Naive thymus-derived CD4-positive, alpha-beta T cell (primary cell): ENCODE data around the gene MPP7. TPM values are rescaled to one million over a fixed set of nuclear protein-coding genes. Genes with fewer than 3 reads are reported as not detected.

Experiments
- ATAC-seq: fragments of 150-1000 bp; cut with Tn5 transposase; 2 replicates; pipeline ENCODE4 v1.10.0; 2021; ENCODE audit warnings: mild to moderate bottlenecking, moderate library complexity
- CTCF ChIA-PET: fragments of 350-600 bp; sonication (Branson Sonifier 250); formaldehyde crosslinking; loops from one replicate; lab custom pipeline; 2021; ENCODE audit warnings: antibody characterized with exemption; lab: Charles Lee
- POLR2A ChIA-PET: fragments of 350-600 bp; sonication (Branson Sonifier 250); formaldehyde crosslinking; loops from one replicate; lab custom pipeline; 2021; ENCODE audit warnings: antibody characterized with exemption, inconsistent platforms; lab: Charles Lee
- DNase-seq, 9 donors: peaks; one replicate each; pipeline versions ENCODE4 v3.0.0 to v3.0.0-alpha.2; 2020 to 2022; ENCODE audit warnings: mixed read lengths in 1 of 9
- H3K27ac ChIP-seq: one replicate; pipeline ENCODE4 v1.7.0; 2013; ENCODE audit warnings: mild to moderate bottlenecking, low read depth, low read length, moderate library complexity
- H3K27me3 ChIP-seq, 2 donors: one replicate each; pipeline ENCODE4 v1.7.0; 2013; ENCODE audit warnings: low read length in 2 of 2, mild to moderate bottlenecking in 2 of 2, moderate library complexity in 2 of 2; ENCODE audit not compliant: control insufficient read depth in 2 of 2, insufficient read depth in 2 of 2
- H3K36me3 ChIP-seq, 3 experiments: 1 replicate in 2 of 3; 2 replicates in 1 of 3; pipeline ENCODE4 v1.7.0; 2013; ENCODE audit warnings: low read length in 3 of 3, mild to moderate bottlenecking in 3 of 3, moderate library complexity in 1 of 3; ENCODE audit not compliant: insufficient read depth in 3 of 3, control insufficient read depth in 2 of 3
- H3K4me1 ChIP-seq, 2 donors: one replicate each; pipeline ENCODE4 v1.7.0; 2013; ENCODE audit warnings: low read length in 2 of 2, mild to moderate bottlenecking in 2 of 2, moderate library complexity in 1 of 2; ENCODE audit not compliant: control insufficient read depth in 2 of 2, insufficient read depth in 2 of 2
- H3K4me3 ChIP-seq: 2 replicates; pipeline ENCODE4 v1.7.0; 2013; ENCODE audit warnings: mild to moderate bottlenecking, low read length
- H3K9me3 ChIP-seq, 3 experiments: 1 replicate in 2 of 3; 2 replicates in 1 of 3; pipeline ENCODE4 v1.7.0; 2013; ENCODE audit warnings: low read length in 3 of 3; ENCODE audit not compliant: control insufficient read depth in 2 of 3
- H3K27ac Mint-ChIP-seq, 9 donors: one replicate each; pipeline ENCODE4 v1.8.0; 2020 to 2022; ENCODE audit warnings: mixed read lengths in 9 of 9, mild to moderate bottlenecking in 8 of 9, moderate library complexity in 5 of 9, inconsistent platforms in 2 of 9
- H3K27me3 Mint-ChIP-seq, 5 donors: one replicate each; pipeline ENCODE4 v1.8.0; 2021 to 2022; ENCODE audit warnings: mixed read lengths in 5 of 5, mild to moderate bottlenecking in 1 of 5
- H3K36me3 Mint-ChIP-seq, 5 donors: one replicate each; pipeline ENCODE4 v1.8.0; 2020 to 2022; ENCODE audit warnings: mixed read lengths in 5 of 5, mild to moderate bottlenecking in 3 of 5, inconsistent platforms in 1 of 5
- H3K4me1 Mint-ChIP-seq, 7 donors: one replicate each; pipeline ENCODE4 v1.8.0; 2020 to 2022; ENCODE audit warnings: mixed read lengths in 7 of 7, mild to moderate bottlenecking in 3 of 7, inconsistent platforms in 1 of 7
- H3K4me3 Mint-ChIP-seq, 10 donors: one replicate each; pipeline ENCODE4 v1.8.0; 2020 to 2022; ENCODE audit warnings: mild to moderate bottlenecking in 10 of 10, mixed read lengths in 10 of 10, moderate library complexity in 6 of 10, inconsistent platforms in 2 of 10
- H3K9me3 Mint-ChIP-seq, 11 donors: one replicate each; pipeline ENCODE4 v1.8.0; 2020 to 2022; ENCODE audit warnings: mixed read lengths in 11 of 11, mild to moderate bottlenecking in 4 of 11, inconsistent platforms in 1 of 11, moderate library complexity in 1 of 11
- intact Hi-C, 2 donors: fragments of 100-400 bp; cut with micrococcal nuclease; formaldehyde crosslinking; loops; one replicate each; pipeline ENCODE4 v1.15.1; 2023
- polyA plus RNA-seq, 2 donors: library from polyadenylated mRNA; unstranded; fragments of 300-500 nt; fragmentation: Illumina TruSeq; gene quantifications; one replicate each; pipeline ENCODE4 v1.2.3, GENCODE V29; 2021
- total RNA-seq, 6 experiments: library from RNA in 5 of 6; stranded (reverse) in 5 of 6; gene quantifications; 1 replicate in 5 of 6; 2 replicates in 1 of 6; pipeline ENCODE4 v1.2.3 and lab custom pipeline; 2021 to 2026

The MPP7 gene
- total and polyA plus RNA-seq, 7 experiments from 2014 or later, result 9.7 to 46.8 (median 41.7) TPM

DNA sequence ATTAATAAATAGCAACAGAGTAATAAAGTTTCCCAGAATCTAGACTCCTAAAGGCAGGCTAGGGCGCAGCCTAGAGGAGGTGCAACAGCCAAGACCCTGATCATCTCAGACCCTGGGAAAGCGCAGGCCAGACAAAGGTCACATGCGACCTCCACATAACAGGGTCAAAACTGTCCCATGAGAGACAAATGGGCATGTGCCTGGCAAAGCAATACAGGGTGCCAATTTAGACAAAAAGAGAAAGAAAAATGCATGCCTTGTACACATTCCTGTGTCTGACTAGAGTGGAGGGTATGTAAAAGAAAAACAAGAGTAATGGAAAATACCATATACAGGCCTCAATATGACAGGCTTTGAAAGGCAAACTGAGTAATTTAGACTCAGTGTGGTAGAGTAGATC, 22.2 kb downstream of the MPP7 start:
- CTCF ChIA-PET, result no interaction called here
- Mint-ChIP-seq H3K36me3 (peaks cover 0 to 30% (median 11%) of the 10 kb centered on the region in 5 donors), H3K9me3 (peaks cover 0 to under 1% (median 0%) of the 10 kb centered on the region in 11 donors), H3K4me3 (no peak overlapping the region), H3K27me3 (no peaks in the 10 kb centered on the region), H3K4me1 (peaks cover 0 to 91% (median 73%) of the 10 kb centered on the region in 7 donors), H3K27ac (peak overlapping the region in 1 of 9 donors; percentile 17)
- DNase-seq (no peak), ATAC-seq (no peak)
- no peak overlapping the region for H3K4me3 ChIP-seq
- no peaks in the 10 kb centered on the region for H3K36me3 ChIP-seq
- peaks cover 0 to 14% of the 10 kb centered on the region in 2 donors for H3K4me1 ChIP-seq
- intact Hi-C loops, result no loop called here
- POLR2A ChIA-PET, result no interaction called here
- H3K27ac ChIP-seq, result no peak overlapping the region
- H3K9me3 ChIP-seq, result no peaks in the 10 kb centered on the region
- no peaks in the 10 kb centered on the region for H3K27me3 ChIP-seq

DNA sequence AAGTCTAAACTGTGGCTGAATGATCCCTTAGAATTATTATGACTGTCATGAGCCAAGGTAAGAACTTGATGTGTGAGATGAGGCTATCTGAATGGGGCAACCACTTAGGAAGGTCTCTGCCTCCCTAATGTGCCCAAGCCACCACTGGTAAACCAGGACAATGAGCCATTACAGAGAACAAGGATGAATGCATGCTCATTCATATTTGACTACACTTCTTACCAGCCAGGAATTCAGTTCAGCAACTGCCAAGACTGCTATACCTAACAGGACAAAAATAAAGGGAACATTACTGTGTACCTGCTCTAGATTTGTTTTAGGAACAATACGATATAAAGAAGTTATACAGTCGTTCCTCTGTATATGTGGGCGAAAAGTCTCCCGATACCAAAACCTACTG, 23.0 kb downstream of the MPP7 start:
- Mint-ChIP-seq H3K4me3 (no peak overlapping the region), H3K4me1 (peaks cover 0 to 91% (median 76%) of the 10 kb centered on the region in 7 donors), H3K27ac (no peak overlapping the region), H3K27me3 (no peaks in the 10 kb centered on the region), H3K36me3 (peaks cover 0 to 30% (median 11%) of the 10 kb centered on the region in 5 donors), H3K9me3 (peaks cover 0 to 1% (median 0%) of the 10 kb centered on the region in 11 donors)
- ChIA-PET POLR2A (no interaction called here), CTCF (no interaction called here)
- ATAC-seq (no peak), DNase-seq (no peak)
- peaks cover 0 to 17% of the 10 kb centered on the region in 2 donors for H3K4me1 ChIP-seq
- no peak overlapping the region for H3K4me3 ChIP-seq
- H3K36me3 ChIP-seq, result no peaks in the 10 kb centered on the region
- no peaks in the 10 kb centered on the region for H3K27me3 ChIP-seq
- no peak overlapping the region for H3K27ac ChIP-seq
- intact Hi-C loops, result no loop called here
- no peaks in the 10 kb centered on the region for H3K9me3 ChIP-seq

DNA sequence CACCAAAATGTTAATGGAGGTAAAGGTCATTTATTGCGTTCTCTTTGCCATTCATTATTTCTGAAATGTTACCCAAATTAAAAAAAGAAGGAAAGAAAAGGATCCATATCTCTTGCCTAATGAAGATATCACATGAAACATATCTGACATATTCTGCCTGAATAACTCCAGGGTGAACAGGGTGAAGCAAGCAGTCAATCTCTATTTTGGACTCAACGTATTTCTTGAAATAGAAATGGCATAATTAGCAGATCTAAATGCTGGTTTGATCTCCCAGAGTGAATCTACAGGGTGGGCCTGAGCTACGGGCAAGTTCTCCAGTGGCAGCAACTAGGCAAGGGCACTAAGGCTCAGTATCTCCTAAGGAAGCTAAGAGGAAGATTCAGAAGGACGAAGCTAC, 24.0 kb downstream of the MPP7 start:
- peaks cover 0 to 88% (median 73%) of the 10 kb centered on the region in 7 donors for H3K4me1 Mint-ChIP-seq
- Histone ChIP-seq H3K27me3 (no peaks in the 10 kb centered on the region), H3K27ac (no peak overlapping the region), H3K4me1 (peaks cover 0 to 12% of the 10 kb centered on the region in 2 donors), H3K4me3 (no peak overlapping the region), H3K36me3 (no peaks in the 10 kb centered on the region), H3K9me3 (no peaks in the 10 kb centered on the region)
- peaks cover 0 to 1% (median 0%) of the 10 kb centered on the region in 11 donors for H3K9me3 Mint-ChIP-seq
- no peak overlapping the region for H3K27ac Mint-ChIP-seq
- intact Hi-C loops, result no loop called here
- DNase-seq (no peak), ATAC-seq (no peak)
- no peak overlapping the region for H3K4me3 Mint-ChIP-seq
- ChIA-PET POLR2A (no interaction called here), CTCF (no interaction called here)
- no peaks in the 10 kb centered on the region for H3K27me3 Mint-ChIP-seq
- peaks cover 0 to 22% (median 6%) of the 10 kb centered on the region in 5 donors for H3K36me3 Mint-ChIP-seq

DNA sequence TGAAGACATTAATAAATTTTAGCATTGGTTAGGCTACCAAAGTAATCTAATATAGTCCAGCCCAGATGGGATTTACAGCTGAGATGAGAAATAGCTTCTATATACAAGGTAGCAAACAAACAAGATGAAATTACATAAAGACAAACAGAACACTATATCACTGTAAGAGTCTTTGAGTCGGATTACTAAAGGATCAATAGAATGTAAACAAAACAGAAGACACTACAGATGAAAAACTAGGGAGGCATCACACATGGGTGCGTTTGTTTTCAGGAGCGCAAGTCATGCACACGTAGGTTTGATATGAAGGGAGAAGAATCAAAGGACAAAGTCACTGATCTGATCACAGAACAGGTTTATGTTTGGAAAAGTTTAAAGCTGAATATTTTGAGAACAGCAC, 26.5 kb downstream of the MPP7 start:
- no peak overlapping the region for H3K27ac ChIP-seq
- peaks cover 0 to 1% (median 0%) of the 10 kb centered on the region in 11 donors for H3K9me3 Mint-ChIP-seq
- no peak overlapping the region for H3K27ac Mint-ChIP-seq
- ChIA-PET CTCF (interaction anchor here (0.6 kb wide), 1 partner anchor 106 kb away, joined by 3 read pairs; no protein-coding TSS in a partner anchor), POLR2A (interaction anchor here (0.8 kb wide), 1 partner anchor 22 kb away, joined by 3 read pairs; no protein-coding TSS in a partner anchor)
- H3K27me3 Mint-ChIP-seq, result no peaks in the 10 kb centered on the region
- H3K27me3 ChIP-seq, result no peaks in the 10 kb centered on the region
- H3K4me3 ChIP-seq, result no peak overlapping the region
- no peaks in the 10 kb centered on the region for H3K9me3 ChIP-seq
- no peaks in the 10 kb centered on the region for H3K36me3 ChIP-seq
- DNase-seq (no peak), ATAC-seq (no peak)
- H3K4me1 ChIP-seq, result peaks cover 0 to 8% of the 10 kb centered on the region in 2 donors
- peaks cover 0 to 22% (median 6%) of the 10 kb centered on the region in 5 donors for H3K36me3 Mint-ChIP-seq
- peaks cover 0 to 81% (median 63%) of the 10 kb centered on the region in 7 donors for H3K4me1 Mint-ChIP-seq
- intact Hi-C loops, result no loop called here
- peak overlapping the region in 1 of 10 donors; percentile 9 for H3K4me3 Mint-ChIP-seq

DNA sequence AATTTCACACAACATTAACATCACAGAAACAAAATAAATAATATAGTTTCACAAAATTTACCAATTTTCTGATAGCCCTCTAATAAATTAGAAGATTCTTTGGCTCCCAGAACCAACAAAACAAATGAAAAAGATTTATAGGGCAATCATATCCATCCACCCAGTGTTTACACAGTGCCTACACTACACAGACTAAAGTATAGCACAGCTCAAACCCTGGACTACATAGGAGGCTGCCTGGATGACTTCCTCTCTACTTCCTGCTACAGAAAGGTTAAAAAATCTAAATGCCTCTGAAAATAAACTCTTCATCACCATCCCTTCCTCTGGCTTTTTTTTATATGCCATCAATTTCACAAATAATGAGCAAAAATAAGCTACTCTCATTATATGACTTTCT, 28.4 kb downstream of the MPP7 start:
- H3K36me3 ChIP-seq, result no peaks in the 10 kb centered on the region
- Mint-ChIP-seq H3K4me3 (peak overlapping the region in 3 of 10 donors; percentile 6 to 44 (median 8)), H3K36me3 (peaks cover 0 to 22% (median 6%) of the 10 kb centered on the region in 5 donors), H3K4me1 (peaks cover 0 to 73% (median 56%) of the 10 kb centered on the region in 7 donors), H3K27me3 (no peaks in the 10 kb centered on the region), H3K27ac (peak overlapping the region in 6 of 9 donors; percentile 0 to 66 (median 30)), H3K9me3 (peaks cover 0 to 1% (median 0%) of the 10 kb centered on the region in 11 donors)
- peaks cover 0 to 8% of the 10 kb centered on the region in 2 donors for H3K4me1 ChIP-seq
- no peaks in the 10 kb centered on the region for H3K27me3 ChIP-seq
- H3K9me3 ChIP-seq, result no peaks in the 10 kb centered on the region
- intact Hi-C loops, result no loop called here
- no peak for DNase-seq
- CTCF ChIA-PET, result interaction anchor here (0.6 kb wide), 2 partner anchors 82 to 470 kb away, joined by 3 to 5 read pairs; no protein-coding TSS in a partner anchor
- no peak overlapping the region for H3K27ac ChIP-seq
- H3K4me3 ChIP-seq, result no peak overlapping the region
- POLR2A ChIA-PET, result interaction anchor here (1.6 kb wide), 1 partner anchor 29 kb away, joined by 5 read pairs; the partner anchor contains the start of gene MPP7
- ATAC-seq, result no peak

DNA sequence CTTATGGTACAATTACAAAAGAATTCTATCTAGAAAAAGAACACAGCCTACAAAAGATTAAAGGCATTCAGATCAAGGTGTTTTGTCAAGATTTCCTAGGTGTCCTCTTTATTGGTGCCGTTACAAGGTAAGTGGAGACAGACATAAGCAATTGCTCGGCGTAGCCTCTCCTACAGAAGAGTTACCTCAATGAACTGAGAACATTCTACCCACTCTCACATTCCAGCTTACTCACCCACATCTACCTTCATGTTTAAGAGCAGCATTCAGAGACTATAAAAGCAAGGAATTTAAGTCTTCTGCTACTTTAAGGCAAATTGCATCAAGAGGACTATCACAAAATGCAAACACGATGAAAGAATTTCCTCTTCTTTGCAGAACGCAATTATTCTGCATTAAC, 29.5 kb downstream of the MPP7 start:
- H3K27ac ChIP-seq, result no peak overlapping the region
- Mint-ChIP-seq H3K27ac (peak overlapping the region in 1 of 9 donors; percentile 26), H3K4me3 (peak overlapping the region in 2 of 10 donors; percentile 4 to 23), H3K36me3 (peaks cover 0 to 18% (median 9%) of the 10 kb centered on the region in 5 donors), H3K27me3 (no peaks in the 10 kb centered on the region), H3K4me1 (peaks cover 0 to 71% (median 55%) of the 10 kb centered on the region in 7 donors), H3K9me3 (peaks cover 0 to 3% (median 0%) of the 10 kb centered on the region in 11 donors)
- H3K27me3 ChIP-seq, result no peaks in the 10 kb centered on the region
- peaks cover 0 to 8% of the 10 kb centered on the region in 2 donors for H3K4me1 ChIP-seq
- DNase-seq (no peak), ATAC-seq (no peak)
- no peaks in the 10 kb centered on the region for H3K36me3 ChIP-seq
- H3K4me3 ChIP-seq, result no peak overlapping the region
- ChIA-PET POLR2A (no interaction called here), CTCF (no interaction called here)
- intact Hi-C loops, result loop anchor here in 1 of 2 donors (2.0 kb wide), 2 partner anchors 15 to 21 kb away; no protein-coding TSS in a partner anchor
- no peaks in the 10 kb centered on the region for H3K9me3 ChIP-seq
